Measurements from ENCODE around the gene PRRC1. TPM values are rescaled to one million over a fixed set of nuclear protein-coding genes. Genes with fewer than 3 reads are reported as not detected.

The PRRC1 gene
- total RNA-seq, 6 experiments from 2014 or later: 96.1 to 116 (median 106) TPM

DNA sequence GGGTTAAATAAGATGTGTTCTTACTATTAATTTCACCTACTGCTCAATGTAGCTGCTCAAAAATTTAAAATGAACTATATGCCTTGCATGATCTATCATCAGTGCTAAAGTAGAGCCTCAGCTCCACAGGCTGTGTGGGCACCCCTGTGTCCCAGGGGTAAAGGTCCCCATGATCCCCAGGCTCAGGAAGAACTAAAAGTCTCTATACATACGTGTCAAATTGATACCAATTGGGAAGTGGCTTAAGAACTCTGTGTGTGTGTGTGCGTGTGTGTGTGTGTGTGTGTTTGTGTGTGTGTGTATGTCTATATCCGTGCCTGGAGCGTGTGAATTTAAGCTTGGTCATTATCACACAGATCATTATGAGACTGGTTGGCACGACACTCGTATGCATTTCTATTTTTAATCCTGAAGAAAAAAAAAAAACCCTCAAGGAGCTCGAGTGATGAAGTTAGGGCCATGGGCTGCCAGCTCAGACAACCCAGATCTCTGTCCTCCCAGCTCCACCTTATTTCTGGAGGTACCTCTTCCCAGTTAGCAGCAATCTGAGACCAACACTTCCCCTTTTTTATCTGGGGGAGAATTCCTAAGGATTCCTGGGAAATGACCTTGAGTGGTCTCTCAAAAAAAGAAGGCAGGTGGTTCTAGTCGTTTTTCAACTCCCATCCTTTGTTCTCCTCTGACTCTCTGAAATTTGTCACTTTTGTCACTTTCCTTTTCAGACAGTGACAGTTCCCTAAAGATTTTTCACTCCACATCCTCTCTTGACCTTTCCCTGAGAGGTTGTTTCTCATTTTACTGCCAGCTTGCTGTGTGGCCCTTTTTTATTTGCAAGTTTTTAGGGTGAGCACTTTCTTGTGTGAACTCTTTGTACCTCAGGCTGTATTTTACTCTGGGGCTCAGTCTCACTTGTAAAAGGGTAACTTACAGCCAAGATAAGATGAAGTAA lies 85.7 kb downstream of the PRRC1 start:
- Mint-ChIP-seq H3K36me3 (ENCODE audit: low read depth) (no peaks in the 10 kb centered on the region), H3K9me3 (no peaks in the 10 kb centered on the region), H3K27me3 (ENCODE audit: insufficient read depth) (peaks cover 6% of the 10 kb centered on the region), H3K4me3 (no peak overlapping the region), H3K4me1 (ENCODE audit: low read depth) (no peaks in the 10 kb centered on the region), H3K27ac (no peak overlapping the region)
- no peak for DNase-seq
- TF ChIP-seq, protein P1, sequence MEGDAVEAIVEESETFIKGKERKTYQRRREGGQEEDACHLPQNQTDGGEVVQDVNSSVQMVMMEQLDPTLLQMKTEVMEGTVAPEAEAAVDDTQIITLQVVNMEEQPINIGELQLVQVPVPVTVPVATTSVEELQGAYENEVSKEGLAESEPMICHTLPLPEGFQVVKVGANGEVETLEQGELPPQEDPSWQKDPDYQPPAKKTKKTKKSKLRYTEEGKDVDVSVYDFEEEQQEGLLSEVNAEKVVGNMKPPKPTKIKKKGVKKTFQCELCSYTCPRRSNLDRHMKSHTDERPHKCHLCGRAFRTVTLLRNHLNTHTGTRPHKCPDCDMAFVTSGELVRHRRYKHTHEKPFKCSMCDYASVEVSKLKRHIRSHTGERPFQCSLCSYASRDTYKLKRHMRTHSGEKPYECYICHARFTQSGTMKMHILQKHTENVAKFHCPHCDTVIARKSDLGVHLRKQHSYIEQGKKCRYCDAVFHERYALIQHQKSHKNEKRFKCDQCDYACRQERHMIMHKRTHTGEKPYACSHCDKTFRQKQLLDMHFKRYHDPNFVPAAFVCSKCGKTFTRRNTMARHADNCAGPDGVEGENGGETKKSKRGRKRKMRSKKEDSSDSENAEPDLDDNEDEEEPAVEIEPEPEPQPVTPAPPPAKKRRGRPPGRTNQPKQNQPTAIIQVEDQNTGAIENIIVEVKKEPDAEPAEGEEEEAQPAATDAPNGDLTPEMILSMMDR (IDR thresholded peaks at IDR 0.05): no peak

Other genes starting within 250 kb of the PRRC1 start
- not detected for gene MEGF10, start 226.8 kb upstream of the PRRC1 start, total RNA-seq (2021; fragmentation: NEBNext Ultra II Directional; extraction: Animal tissue kit (Norgen Biotek cat#: 25700))
- gene CTXN3, start 131.4 kb downstream of the PRRC1 start, total RNA-seq (2021; fragmentation: NEBNext Ultra II Directional; extraction: Animal tissue kit (Norgen Biotek cat#: 25700)): not detected
- gene CCDC192, start 185.8 kb downstream of the PRRC1 start, total RNA-seq (2021; fragmentation: NEBNext Ultra II Directional; extraction: Animal tissue kit (Norgen Biotek cat#: 25700)): not detected

All from HFFc6 (cell line).